Renal pelvis (tissue), 4 donors: ENCODE results near the gene CWC27. TPM values are rescaled to one million over a fixed set of nuclear protein-coding genes. Genes with fewer than 3 reads are reported as not detected.

Experiments
- DNase-seq: peaks from one replicate; pipeline ENCODE4 v3.0.0-alpha.2; 2013
- polyA plus RNA-seq, 3 donors: library from polyadenylated mRNA; unstranded; fragments of 120-200 nt; gene quantifications; one replicate each; pipeline ENCODE4 v1.2.1, GENCODE V29; 2013; ENCODE audit not compliant: insufficient read length in 3 of 3

CWC27 gene
- polyA plus RNA-seq, 3 donors = 32.5 to 40.1 (median 35.2) TPM

DNA sequence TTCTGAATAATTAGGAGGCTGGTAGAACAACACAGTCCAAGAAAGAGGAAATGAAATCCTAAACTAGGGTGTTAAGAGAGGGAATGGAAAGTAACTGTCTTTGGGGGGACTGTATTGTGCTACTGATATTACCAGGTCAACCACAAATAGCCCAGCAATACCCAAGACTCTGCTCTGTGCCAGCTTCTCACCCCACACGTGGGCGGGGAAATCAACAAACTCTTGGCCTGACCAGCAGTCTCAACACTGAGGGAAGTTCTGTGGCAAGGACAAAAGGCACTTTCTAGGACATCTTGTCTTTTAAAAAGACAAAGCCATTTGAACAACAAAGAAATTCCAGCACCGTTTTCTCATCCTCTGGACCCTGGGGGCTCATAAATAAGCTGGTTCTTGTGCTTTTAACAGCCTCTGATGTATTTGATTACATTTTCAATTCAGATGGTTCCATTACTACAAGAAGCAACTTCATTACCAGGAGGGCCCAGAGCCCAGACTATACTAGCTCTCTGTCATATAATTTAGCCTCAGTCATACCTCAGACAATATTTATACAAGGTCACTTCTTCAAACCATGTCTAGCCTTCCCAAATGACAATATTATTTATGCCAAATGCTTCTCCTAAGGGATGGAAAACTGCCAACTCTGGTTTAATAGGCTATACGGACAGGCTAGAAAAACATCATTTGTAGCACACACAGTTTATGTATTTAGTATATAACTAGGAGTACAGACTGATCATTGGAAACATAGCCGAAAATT lies 297.8 kb downstream of the CWC27 start:
- DNase-seq = no peak

DNA sequence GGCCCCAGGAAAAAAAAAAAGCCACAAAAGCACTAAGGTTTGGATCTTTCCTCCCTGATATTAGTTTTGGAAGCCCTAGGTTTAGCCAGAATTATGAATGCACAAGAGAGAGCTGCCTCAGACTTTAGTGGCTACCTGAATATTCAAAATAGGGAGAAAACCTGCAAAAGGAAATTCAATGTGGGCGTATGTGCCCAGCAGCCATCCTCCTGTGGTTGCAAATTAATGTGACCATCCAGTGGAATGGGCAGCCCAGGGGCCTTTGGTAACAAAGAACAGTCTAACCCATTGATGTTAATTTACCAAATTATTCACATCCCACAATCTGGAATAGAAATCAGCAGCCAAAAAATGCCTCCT lies 298.4 kb downstream of the CWC27 start:
- no peak for DNase-seq

Other genes starting within 250 kb of the CWC27 start
- not detected for gene SHISAL2B, start 78.4 kb upstream of the CWC27 start, polyA plus RNA-seq
- 10 to 100 TPM; 17.3 to 24.9 (median 19.4) TPM for gene SREK1IP1, start 239 bp upstream of the CWC27 start, polyA plus RNA-seq